Tibial nerve (tissue), 4 donors: ENCODE measurements around the gene TLX3.

Experiments used
- CTCF ChIP-seq, 5 experiments: fragments of 200-600 bp in 3 of 5; fragments of 450-650 bp in 2 of 5; sonication (generic) in 3 of 5; IDR thresholded peaks; one replicate each; pipeline ENCODE4 v1.5.1; 2016 to 2019; ENCODE audit warnings: antibody characterized with exemption in 5 of 5, mild to moderate bottlenecking in 3 of 5, moderate library complexity in 2 of 5
- EP300 ChIP-seq, 2 donors: sonication (generic); formaldehyde crosslinking; IDR thresholded peaks; one replicate each; pipeline ENCODE4 v1.6.1; 2017; ENCODE audit warnings: antibody characterized with exemption in 2 of 2, mild to moderate bottlenecking in 1 of 2
- POLR2A ChIP-seq, 2 donors: fragments of 450-650 bp; IDR thresholded peaks; one replicate each; pipeline ENCODE4 v1.6.1; 2017; ENCODE audit warnings: antibody characterized with exemption in 2 of 2, mild to moderate bottlenecking in 2 of 2, moderate library complexity in 2 of 2

GRCh38 chr5:171340042-171340441, 31.0 kb downstream of the TLX3 start:
- TF ChIP-seq CTCF (IDR thresholded peaks at IDR 0.05) (no peak), POLR2A (IDR thresholded peaks at IDR 0.05) (no peak), EP300 (IDR thresholded peaks at IDR 0.05) (no peak)
